Adipocyte (in vitro differentiated cells): ENCODE results near the gene CIAO1.
"Not testable (repeated sequence)": the region's sequence is repeated elsewhere in the genome, so short reads cannot be mapped to it uniquely, and the experiment has no call there.

Source experiments
- DNase-seq: peaks from one replicate; pipeline ENCODE4 v3.0.0-alpha.2; 2015; ENCODE audit warnings: low read depth
- H3K27me3 ChIP-seq: replicated peaks from 2 replicates; pipeline ENCODE4 v1.7.0; 2013; ENCODE audit warnings: mild to moderate bottlenecking, low read length, moderate library complexity; ENCODE audit not compliant: control insufficient read depth, insufficient read depth
- H3K36me3 ChIP-seq: 2 replicates; pipeline ENCODE4 v1.7.0; 2013; ENCODE audit warnings: low read length, mild to moderate bottlenecking, moderate library complexity; ENCODE audit not compliant: control insufficient read depth, insufficient read depth, severe bottlenecking
- H3K4me1 ChIP-seq: 2 replicates; pipeline ENCODE4 v1.7.0; 2013; ENCODE audit warnings: mild to moderate bottlenecking, low read length, moderate library complexity; ENCODE audit not compliant: control insufficient read depth, insufficient read depth
- H3K4me3 ChIP-seq: 2 replicates; pipeline ENCODE4 v1.7.0; 2013; ENCODE audit warnings: mild to moderate bottlenecking, low read length, moderate library complexity
- H3K9ac ChIP-seq: 2 replicates; pipeline ENCODE4 v1.7.0; 2013; ENCODE audit warnings: mild to moderate bottlenecking, low read length, moderate library complexity
- H3K9me3 ChIP-seq: 2 replicates; pipeline ENCODE4 v1.7.0; 2013; ENCODE audit warnings: mild to moderate bottlenecking, low read length, moderate library complexity; ENCODE audit not compliant: control insufficient read depth

CIAO1 gene

DNA sequence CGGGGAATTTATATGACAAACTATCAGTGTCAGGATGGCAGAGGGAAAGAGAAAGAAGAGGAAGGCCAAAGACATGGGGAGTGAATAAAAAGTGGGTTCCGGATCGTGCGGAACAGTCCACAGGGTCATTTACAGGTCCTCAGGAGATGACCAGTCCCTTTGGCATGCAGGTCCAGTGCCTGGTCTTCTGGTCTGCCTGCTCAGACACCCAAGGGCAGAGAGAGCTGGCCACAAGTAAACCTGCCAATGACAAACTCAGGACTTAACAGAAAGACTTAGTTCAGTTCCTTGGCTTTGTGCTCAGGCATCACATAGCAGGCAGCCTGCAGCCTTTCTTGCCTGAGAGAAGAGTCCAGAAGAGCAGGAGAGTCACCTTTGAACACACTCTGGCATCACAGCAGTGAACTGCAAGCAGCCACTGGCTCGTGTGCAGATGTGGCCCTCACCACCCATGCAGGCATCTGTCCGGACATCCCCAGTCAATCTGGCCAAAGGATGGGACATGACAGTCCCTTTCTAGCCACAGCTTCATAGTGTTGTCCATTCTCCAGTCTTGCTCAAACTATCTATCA is 14.2 kb upstream of the CIAO1 start:
- Histone ChIP-seq H3K4me3 (no peak overlapping the region), H3K9ac (peak overlapping the region; percentile 1), H3K27me3 (no peaks in the 10 kb centered on the region), H3K9me3 (no peaks in the 10 kb centered on the region), H3K36me3 (peaks cover 44% of the 10 kb centered on the region), H3K4me1 (peaks cover 30% of the 10 kb centered on the region)
- DNase-seq: peak; percentile 84

DNA sequence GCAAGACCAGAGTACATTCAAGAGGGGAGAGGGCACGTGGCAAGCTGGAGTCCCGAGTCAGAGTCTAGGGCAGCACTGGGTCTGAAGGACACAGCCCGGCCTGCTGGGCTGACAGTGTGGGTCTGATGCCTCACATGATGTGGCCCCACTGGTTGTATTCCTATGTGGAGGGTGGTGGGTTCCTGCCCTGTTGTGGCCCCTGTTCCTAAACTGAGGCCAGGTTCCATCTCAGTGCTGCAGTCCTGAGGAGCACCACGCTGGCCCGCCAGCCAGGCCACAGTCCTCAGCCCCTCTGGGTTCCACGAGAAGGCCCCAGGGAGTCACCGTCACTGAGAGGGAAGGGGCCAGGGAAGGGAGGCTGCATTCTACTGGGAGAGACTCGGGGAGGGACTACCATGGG is 13.5 kb upstream of the CIAO1 start:
- H3K9ac ChIP-seq: no peak overlapping the region
- H3K36me3 ChIP-seq: peaks cover 45% of the 10 kb centered on the region
- H3K9me3 ChIP-seq: no peaks in the 10 kb centered on the region
- no peaks in the 10 kb centered on the region for H3K27me3 ChIP-seq
- H3K4me1 ChIP-seq: peaks cover 33% of the 10 kb centered on the region
- no peak overlapping the region for H3K4me3 ChIP-seq
- DNase-seq: no peak

GRCh38 chr2:96253006-96253405 is 13.0 kb upstream of the CIAO1 start:
- Histone ChIP-seq H3K9ac (no peak overlapping the region), H3K27me3 (no peaks in the 10 kb centered on the region), H3K36me3 (peaks cover 45% of the 10 kb centered on the region), H3K4me1 (peaks cover 37% of the 10 kb centered on the region), H3K9me3 (no peaks in the 10 kb centered on the region), H3K4me3 (no peak overlapping the region)
- no peak for DNase-seq

- DNase-seq: no peak
- H3K9me3 ChIP-seq: no peaks in the 10 kb centered on the region
- H3K27me3 ChIP-seq: no peaks in the 10 kb centered on the region
- peaks cover 49% of the 10 kb centered on the region for H3K4me1 ChIP-seq
- H3K9ac ChIP-seq: no peak overlapping the region
- no peak overlapping the region for H3K4me3 ChIP-seq
- peaks cover 45% of the 10 kb centered on the region for H3K36me3 ChIP-seq
Measured at GRCh38 chr2:96254571-96254970, 11.5 kb upstream of the CIAO1 start.

- no peak for DNase-seq
- peaks cover 48% of the 10 kb centered on the region for H3K4me1 ChIP-seq
- no peaks in the 10 kb centered on the region for H3K9me3 ChIP-seq
- no peak overlapping the region for H3K9ac ChIP-seq
- H3K36me3 ChIP-seq: peaks cover 50% of the 10 kb centered on the region
- no peak overlapping the region for H3K4me3 ChIP-seq
- no peaks in the 10 kb centered on the region for H3K27me3 ChIP-seq
Measured at GRCh38 chr2:96256611-96257113, 9.4 kb upstream of the CIAO1 start.

- H3K4me1 ChIP-seq: peaks cover 39% of the 10 kb centered on the region
- peaks cover 43% of the 10 kb centered on the region for H3K36me3 ChIP-seq
- DNase-seq: not testable (repeated sequence)
Measured at GRCh38 chr2:96257744-96258143, 8.3 kb upstream of the CIAO1 start.

DNA sequence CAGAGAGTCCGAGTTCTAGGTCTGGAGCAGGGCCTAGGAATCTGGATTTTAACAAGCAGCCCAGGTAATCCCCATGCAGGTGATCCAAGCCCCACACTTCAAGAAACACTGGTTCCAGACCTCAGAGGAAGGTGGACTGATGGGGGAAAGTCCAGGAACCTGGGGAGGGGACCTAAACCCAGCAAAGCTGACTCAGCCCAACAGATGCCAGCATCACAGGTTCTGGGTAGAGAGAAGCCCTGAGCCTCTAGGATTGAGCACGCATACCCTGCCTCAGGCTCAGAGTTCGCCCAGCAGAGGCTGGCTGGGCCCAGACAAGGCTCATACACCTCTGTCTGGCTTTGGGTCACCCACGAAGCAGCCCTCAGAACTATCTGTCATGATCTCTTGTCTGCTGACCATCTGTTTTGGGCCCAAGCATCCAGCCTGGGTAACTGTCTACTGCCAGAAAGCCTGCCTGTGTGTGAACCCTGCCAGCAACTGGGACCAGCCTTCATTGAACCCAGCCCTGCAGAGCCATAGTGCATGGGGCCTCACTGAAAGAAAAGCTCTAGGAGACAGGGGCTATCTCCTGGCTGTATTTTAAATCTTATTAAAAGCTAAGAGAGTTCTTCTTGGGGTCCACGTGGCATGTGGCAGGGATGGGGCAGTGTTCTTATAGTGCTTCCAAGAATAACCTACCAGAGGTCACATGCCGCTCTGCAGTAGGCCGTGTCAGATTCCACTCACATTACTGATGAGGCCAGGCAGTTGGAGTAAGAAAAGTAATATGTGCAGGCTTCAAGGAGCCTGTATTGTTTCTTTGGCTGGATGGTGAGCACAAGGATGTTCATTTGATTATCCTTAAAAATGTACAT is 7.6 kb upstream of the CIAO1 start:
- Histone ChIP-seq H3K36me3 (peaks cover 37% of the 10 kb centered on the region), H3K9me3 (no peaks in the 10 kb centered on the region), H3K4me3 (no peak overlapping the region), H3K27me3 (no peaks in the 10 kb centered on the region), H3K4me1 (peaks cover 39% of the 10 kb centered on the region), H3K9ac (peak overlapping the region; percentile 45)
- peak; percentile 34 for DNase-seq

More at GRCh38 chr2:96257744-96258143, 8.3 kb upstream of the CIAO1 start:
- peak overlapping the region; percentile 45 for H3K9ac ChIP-seq
- H3K4me3 ChIP-seq, H3K9me3 ChIP-seq, H3K27me3 ChIP-seq: not testable (repeated sequence)

GRCh38 chr2:96259497-96259921 is 6.5 kb upstream of the CIAO1 start:
- no peak for DNase-seq
- H3K4me1 ChIP-seq: peaks cover 50% of the 10 kb centered on the region
- peaks cover 26% of the 10 kb centered on the region for H3K36me3 ChIP-seq
- H3K4me3 ChIP-seq: no peak overlapping the region
- H3K27me3 ChIP-seq: no peaks in the 10 kb centered on the region
- H3K9me3 ChIP-seq: no peaks in the 10 kb centered on the region
- H3K9ac ChIP-seq: peak overlapping the region; percentile 47

DNA sequence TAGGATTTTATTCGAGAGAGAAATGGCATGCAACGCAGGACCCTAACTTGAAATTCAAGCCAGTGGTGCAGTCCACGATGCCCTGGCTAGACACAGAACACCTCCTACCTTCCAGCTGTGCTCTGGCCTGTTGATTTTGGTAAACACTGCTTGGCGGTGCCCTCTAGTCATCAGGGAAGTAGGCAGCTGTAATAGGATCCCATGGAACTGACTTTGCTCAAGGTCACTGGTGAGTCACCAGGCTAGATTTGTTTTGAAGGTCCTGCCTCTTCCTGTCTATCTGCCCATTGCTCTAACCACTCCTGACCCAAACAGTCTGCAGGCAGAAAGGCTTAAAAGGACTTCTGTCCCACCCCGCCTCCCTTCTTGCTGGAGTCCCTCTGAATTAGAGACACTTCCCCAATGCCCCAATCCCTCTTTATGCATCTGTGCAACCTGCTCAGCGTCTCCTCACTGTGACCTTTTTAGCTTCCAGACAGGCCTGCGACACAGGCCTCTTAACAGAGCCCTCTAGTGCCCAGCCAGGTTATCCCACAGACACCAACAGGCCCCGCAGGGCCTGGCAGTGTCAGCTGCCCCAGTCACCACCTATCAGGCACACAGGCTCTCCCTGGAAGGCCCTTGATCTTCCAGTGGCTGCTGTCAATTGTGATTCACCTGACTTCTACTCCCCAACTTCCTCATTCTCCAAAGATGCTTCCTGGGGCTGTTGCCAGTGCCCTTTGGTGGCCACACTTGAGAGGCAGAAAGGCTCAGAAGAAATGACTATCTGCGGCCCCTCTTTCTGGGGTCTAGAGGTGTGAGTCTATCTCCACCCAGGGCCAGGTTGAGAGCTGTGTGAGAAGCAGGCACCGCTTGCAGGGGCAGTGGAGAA is 5.4 kb upstream of the CIAO1 start:
- peak; percentile 90 for DNase-seq
- H3K36me3 ChIP-seq: peaks cover 15% of the 10 kb centered on the region

GRCh38 chr2:96261328-96262003 is 4.6 kb upstream of the CIAO1 start:
- H3K4me3 ChIP-seq: no peak overlapping the region
- H3K4me1 ChIP-seq: peaks cover 53% of the 10 kb centered on the region
- peak overlapping the region; percentile 69 for H3K9ac ChIP-seq
- no peaks in the 10 kb centered on the region for H3K9me3 ChIP-seq
- peaks cover 10% of the 10 kb centered on the region for H3K36me3 ChIP-seq
- DNase-seq: no peak
- H3K27me3 ChIP-seq: no peaks in the 10 kb centered on the region

More for the DNA sequence above, 5.4 kb upstream of the CIAO1 start:
- no peaks in the 10 kb centered on the region for H3K27me3 ChIP-seq
- H3K4me1 ChIP-seq: peaks cover 53% of the 10 kb centered on the region
- H3K4me3 ChIP-seq: peak overlapping the region; percentile 32
- H3K9ac ChIP-seq: peak overlapping the region; percentile 69
- no peaks in the 10 kb centered on the region for H3K9me3 ChIP-seq
